ENCODE results near the gene TMEM127.

The TMEM127 gene

DNA sequence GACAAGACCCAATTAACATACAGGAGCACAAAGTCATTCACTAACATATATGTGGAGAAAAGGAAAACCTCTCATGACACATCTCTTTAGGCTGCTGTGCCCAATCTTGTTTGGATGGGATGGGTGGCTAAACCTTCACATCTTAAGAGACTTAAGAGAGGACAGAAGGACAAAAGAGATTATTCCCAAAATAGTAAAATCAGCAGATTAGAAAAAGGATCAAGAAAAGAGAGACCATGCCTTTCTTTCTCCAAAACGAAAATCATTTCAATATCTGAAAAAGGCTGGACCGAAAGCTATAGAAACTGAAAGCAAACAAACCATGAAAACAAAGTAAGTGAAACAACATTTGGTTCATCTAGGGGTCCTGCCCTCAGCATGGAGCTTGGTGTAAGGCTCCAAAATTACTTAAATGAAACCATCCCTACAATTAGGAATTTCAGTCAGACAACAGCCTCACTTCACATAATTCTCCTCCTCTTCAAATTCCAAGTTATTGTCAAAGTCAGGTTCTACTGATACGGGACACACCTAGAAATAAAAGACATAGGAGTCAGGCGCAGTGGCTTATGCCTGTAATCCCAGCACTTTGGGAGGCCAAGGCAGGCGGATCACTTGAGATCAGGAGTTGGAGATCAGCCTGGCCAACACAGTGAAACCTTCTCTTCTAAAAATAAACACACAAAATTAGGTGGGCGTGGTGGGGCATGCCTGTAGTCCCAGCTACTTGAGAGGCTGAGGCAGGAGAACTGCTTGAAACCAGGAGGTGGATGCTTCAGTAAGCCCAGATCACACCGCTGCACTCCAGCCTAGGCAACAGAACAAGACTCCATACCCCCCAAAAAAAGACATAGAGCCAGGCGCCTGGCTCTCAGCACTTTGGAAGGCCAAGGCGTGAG is 62.4 kb downstream of the TMEM127 start:
- DNase-seq: no peak

DNA sequence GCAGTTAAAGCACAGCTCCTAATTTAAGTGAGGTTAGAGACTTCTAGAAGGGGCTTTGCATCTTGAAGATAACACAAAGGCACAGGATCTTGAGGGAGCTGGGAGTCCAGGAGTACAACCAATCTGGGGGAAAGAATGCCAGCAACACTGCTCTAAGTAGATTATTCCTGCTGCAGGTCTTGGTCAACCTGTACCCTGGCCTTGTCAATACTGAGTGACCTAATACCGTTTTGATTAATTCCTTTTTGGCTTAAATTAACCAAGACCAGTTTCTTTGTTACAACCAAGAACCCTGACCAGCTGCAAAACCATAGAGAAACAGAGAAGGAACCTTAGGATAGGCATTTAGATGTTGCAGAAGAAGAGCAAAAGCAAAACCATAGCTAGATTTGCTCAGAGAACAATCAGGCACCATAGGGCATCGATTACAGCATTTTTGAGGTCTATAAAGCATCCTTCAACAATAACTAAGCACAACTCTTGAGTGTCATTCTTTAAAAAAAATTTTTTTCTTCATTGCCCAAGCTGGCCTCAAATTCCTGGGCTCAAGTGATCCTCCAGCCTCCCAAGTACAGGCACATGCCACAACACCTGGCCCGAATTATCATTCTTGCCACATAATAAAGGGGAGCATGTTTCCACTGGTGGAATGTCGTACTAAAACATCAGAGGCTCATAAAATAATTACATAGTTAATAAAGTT is 63.5 kb downstream of the TMEM127 start:
- no peak for DNase-seq

DNA sequence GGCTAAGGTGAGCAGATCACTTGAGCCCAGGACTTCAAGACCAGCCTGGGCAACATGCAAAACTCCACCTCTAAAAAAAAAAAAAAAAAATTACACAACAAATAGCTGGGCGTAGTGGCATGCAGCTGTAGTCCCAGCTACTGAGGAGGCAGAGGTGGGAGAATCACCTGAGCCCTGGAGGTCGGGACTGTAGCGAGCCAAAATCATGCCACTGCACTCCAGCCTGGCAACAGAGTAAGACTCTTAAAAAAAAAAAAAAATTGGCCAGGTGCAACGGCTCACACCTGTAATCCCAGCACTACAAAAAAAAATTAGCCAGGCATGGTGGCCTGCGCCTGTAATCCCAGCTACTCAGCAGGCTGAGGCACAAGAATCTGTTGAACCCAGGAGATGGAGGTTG is 64.5 kb downstream of the TMEM127 start:
- no peak for DNase-seq

DNA sequence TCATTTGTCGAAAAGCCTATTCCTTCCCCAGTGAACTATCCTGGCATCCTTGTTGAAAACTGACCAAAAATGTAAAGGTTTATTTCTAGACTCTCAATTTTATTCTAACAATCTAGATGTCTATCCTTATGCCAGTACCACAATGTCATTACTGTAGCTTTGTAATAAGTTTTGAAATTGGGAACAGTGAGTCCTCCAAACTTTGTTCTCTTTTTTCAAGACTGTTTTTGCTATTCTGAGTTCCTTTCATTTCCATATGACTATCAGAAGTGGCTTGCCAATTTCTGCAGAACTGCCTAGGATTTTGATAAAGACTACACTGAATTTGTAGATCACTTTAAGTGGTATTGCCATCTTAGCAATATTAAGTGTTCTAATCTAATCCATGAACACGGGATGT is 66.9 kb downstream of the TMEM127 start:
- no peak for DNase-seq
